T-helper 1 cell treated with Interleukin-12 subunit alpha and Interleukin-12 subunit beta and Interleukin-4 antibody, amounts not matched to agents 30 ng/mL and 1 ng/mL, for 36 hours (primary cell): ENCODE data around the gene FAM229B. TPM values are rescaled to one million over a fixed set of nuclear protein-coding genes. Genes with fewer than 3 reads are reported as not detected.
"Not testable (repeated sequence)": the region's sequence is repeated elsewhere in the genome, so short reads cannot be mapped to it uniquely, and the experiment has no call there.

Source experiments
- intact Hi-C: fragments of 100-400 bp; cut with micrococcal nuclease; formaldehyde crosslinking; loops from one replicate; pipeline ENCODE4 v1.15.1; 2024
- total RNA-seq: library from RNA; stranded (reverse); gene quantifications from 2 replicates; pipeline ENCODE4 v1.2.3, GENCODE V29; 2022

Gene FAM229B
- total RNA-seq, 1 donor from 2014 or later, result 1.1 TPM

DNA sequence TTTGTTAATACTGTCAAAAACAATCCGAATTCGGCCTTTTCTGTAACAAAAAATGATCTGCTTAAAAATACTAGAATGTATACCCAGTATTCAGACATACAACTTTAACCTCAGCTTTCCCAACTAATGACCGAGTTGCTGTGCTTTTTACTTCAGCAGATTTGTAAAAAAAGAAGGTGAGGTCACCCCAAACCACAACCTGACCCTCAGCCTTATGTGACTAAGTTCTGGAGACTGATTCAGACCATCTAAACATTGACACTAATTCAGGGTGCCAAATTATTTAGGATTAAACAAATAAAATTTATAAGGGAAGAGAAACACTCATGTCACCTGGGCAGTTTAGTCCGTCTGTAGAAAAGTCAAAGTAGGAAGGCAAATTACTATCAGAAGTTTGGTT, 25.8 kb upstream of the FAM229B start:
- intact Hi-C loops, result no loop called here

- intact Hi-C loops, result no loop called here
Observed at GRCh38 chr6:112062966-112063365, 24.4 kb upstream of the FAM229B start.

GRCh38 chr6:112065426-112065986, 21.9 kb upstream of the FAM229B start:
- intact Hi-C loops, result loop anchor here (5.0 kb wide), 1 partner anchor 97 kb away; no protein-coding TSS in a partner anchor

GRCh38 chr6:112066606-112067005, 20.8 kb upstream of the FAM229B start:
- intact Hi-C loops, result loop anchor here (5.0 kb wide), 1 partner anchor 96 kb away; no protein-coding TSS in a partner anchor

DNA sequence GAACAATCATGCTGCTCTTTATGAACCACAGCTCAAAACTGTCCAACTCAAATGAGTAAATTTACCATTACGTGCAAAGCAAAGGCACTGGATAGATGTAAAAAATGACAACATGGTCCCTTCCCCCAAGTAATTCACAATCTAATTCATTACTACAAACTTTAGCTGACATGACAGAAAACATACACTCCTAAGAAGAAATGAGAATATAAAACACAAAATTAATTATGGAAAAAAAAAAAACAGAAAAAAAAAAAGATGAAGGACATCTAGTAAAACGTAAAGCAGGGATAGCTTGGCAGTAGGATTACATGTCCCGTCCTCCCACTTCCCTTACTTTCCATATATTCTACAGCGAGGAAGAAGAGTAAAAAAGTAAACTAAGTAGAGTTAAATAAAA, 5.8 kb upstream of the FAM229B start:
- intact Hi-C loops, result loop anchor here (2.0 to 10.0 kb wide), 2 partner anchors 31 to 1397 kb away; no protein-coding TSS in a partner anchor

DNA sequence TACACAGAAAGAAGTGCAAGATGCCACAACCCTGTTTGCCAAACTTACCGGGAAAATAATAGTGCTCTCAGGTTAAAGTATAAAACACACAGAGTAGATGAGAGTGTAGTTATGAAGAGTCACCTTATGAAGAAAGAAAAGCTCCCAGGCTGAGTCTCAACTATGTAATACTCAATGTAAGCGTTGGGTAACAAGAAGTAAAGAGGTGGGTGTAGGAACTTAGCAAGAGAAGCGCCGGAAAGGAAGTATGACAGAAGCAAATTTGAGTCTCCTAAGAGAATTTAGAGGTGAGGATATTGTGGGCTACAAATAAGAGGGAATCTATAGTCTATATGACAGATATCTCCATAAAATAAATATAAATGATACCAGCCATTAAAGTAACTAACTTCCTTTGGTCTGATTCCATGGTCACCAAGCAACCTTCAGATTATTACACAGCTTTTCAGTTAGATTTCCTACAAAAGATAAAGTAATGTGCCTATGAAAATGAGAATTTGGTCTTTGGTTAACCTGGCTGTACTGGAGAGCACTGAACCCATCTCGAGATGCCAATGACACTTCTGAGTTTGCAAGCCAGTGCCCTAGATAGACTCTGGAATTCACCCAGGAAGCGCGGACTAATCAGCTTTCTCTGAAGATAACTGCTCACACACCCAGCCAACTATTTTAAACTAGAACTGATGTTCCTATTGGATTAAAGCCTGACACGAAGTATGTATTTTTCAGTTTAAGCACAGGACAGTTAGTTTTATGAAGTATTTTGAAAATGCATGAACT, 1.9 kb upstream of the FAM229B start:
- intact Hi-C loops, result loop anchor here (1.0 to 10.0 kb wide), 11 partner anchors 201 to 1903 kb away; partner anchors contain the start of genes CDC40, CDK19, GTF3C6 and HDAC2

GRCh38 chr6:112086744-112087135, 651 bp upstream of the FAM229B start:
- intact Hi-C loops, result loop anchor here (1.0 to 10.0 kb wide), 20 partner anchors 43 to 1904 kb away; partner anchors contain the start of genes AMD1, CDC40, CDK19 and FYN

- intact Hi-C loops, result loop anchor here (1.0 to 10.0 kb wide), 19 partner anchors 45 to 1906 kb away; partner anchors contain the start of genes AMD1, CDC40, CDK19 and FYN
Observed at GRCh38 chr6:112087916-112088315, 525 bp downstream of the FAM229B start.

DNA sequence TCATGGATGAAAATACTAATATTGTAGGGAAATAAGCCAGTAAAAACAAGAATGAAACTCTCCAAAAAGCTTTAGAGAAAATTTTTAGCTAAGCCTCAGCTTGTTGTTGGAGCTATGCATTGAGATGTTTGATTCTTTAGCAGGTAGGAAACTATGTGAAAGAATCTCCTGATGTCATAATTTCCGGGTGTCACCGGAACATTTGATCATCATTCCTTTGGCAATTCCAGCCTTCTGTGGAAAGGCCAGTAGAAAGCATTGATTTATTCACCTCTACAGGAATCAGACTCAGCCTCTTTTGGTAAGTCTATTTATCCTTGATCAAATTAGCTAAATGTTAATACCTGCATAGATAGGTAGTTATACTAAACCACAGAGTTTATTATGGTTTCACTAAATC, 9.5 kb downstream of the FAM229B start:
- intact Hi-C loops, result no loop called here

DNA sequence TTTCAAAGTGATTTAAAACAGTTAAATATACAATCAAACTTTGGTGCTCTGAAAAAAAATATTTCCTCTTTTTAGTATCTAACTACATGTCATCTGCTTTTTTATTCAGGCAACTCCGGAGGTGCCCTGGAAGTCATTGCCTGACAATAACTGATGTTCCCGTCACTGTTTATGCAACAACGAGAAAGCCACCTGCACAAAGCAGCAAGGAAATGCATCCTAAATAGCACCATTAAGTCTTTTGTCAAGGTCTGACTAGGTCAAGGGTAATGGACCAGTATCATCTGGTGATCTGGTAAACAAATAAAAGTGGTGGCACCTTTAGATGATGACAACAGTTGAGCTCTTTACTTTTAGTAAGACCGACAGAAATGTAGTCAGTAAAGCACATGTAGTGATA, 13.2 kb downstream of the FAM229B start:
- intact Hi-C loops, result no loop called here

GRCh38 chr6:112106026-112106425, 18.6 kb downstream of the FAM229B start:
- intact Hi-C loops, result not testable (repeated sequence)

DNA sequence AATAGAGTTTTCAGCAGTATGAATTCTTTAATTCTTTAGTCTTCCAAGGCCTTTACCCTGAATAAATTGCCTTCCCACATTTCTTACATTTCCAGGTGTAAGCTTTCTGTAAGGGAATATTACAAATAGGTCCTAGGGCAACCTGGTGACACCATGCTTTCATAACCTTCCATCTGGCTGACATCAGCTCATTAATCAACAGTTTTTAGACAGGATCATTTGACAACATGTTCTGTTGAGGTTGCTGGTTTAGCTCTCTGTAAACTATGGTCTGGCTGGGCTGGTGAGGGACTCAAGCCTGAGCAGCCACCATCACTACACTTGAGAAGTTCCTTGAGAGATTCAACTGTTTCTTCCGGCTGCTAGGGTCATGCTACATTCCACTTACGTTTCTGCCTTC, 19.2 kb downstream of the FAM229B start:
- intact Hi-C loops, result no loop called here

- intact Hi-C loops, result no loop called here
Observed at GRCh38 chr6:112109262-112109661, 21.9 kb downstream of the FAM229B start.

- intact Hi-C loops, result no loop called here
Observed at GRCh38 chr6:112113431-112113830, 26.0 kb downstream of the FAM229B start.

- intact Hi-C loops, result no loop called here
Observed at GRCh38 chr6:112113918-112114317, 26.5 kb downstream of the FAM229B start.

DNA sequence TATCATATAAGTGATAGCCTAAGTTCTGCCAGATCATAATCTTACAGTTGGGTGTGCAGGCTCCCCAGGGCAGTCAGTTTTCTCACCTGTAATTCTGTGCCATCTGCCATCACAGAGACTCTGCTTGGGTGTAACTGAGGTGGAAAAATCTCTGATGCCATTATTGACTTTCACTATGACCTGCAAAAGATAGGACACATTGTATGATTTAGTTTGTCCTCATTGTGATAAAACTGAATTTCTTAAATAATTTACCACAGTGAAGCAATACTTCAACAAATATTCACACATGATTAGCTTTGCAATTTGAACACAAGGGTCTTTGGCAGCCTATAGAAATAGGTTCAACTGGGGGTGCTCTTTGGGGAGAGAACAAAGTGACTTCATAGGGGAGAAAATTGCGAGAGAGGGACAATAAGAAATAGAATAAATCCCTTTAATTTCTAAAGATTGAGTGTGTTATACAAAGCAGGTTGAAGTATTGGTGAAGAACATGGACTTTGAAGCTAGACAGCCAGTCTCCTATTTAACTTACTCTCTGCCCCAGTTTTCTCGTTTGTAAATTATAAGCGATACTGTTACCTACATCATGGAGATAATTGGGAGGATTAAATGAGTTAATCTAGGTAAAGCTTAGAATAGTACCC, 27.3 kb downstream of the FAM229B start:
- intact Hi-C loops, result no loop called here

DNA sequence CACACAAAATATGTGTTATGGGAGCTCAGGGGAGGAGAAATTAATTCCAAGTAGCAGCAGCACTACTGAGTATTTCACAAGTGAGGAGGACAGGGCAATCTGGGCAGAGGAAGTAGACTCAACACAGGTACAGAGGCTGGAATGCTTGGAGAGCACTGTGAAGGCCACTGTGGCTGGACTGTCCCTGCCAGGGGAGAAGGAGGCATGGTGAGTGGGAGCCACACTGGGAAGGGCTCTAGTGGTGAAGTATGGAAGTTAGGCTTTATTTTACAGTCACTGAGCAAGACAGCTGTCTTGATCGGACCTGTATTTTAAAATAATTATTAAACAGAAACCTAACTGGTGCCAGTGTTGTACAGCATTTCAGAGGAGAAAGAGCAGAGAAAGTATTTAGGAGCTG, 28.8 kb downstream of the FAM229B start:
- intact Hi-C loops, result no loop called here

DNA sequence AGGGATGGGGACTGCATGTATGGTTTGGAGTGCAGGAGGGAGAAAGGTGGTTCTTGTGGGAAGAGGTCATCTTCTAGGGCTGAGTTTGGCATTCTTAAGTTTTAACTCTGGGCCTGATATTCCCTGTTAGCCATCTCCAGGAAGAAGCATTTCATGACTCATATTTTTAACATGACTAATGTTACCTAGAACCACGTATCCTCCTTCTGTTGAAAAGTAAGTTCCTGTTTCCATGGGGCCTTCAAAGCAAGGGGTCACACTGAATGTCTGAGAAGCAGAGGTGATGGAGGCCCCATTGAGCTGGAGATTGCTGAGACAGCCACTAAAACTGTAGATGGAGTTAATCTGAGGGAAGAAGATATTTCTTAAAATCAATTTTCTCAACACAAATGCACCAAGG, 30.2 kb downstream of the FAM229B start:
- intact Hi-C loops, result no loop called here

- intact Hi-C loops, result no loop called here
Observed at GRCh38 chr6:112118034-112118433, 30.6 kb downstream of the FAM229B start.

GRCh38 chr6:112122756-112123155, 35.4 kb downstream of the FAM229B start:
- intact Hi-C loops, result no loop called here

- intact Hi-C loops, result no loop called here
Observed at GRCh38 chr6:112123982-112124381, 36.6 kb downstream of the FAM229B start.

GRCh38 chr6:112128208-112128607, 40.8 kb downstream of the FAM229B start:
- intact Hi-C loops, result no loop called here
